NOMO-1 (cell line): ENCODE measurements around the gene PRKACG.
A peak's percentile ranks its signal among the peaks of the same experiment; 100 is the strongest.
"Not testable (repeated sequence)": the region's sequence is repeated elsewhere in the genome, so short reads cannot be mapped to it uniquely, and the experiment has no call there.

ENCODE experiments used
- DNase-seq, 2 experiments: peaks; one replicate each; lab custom pipeline; 2025; ENCODE audit not compliant: unreplicated experiment in 2 of 2; lab: John Stamatoyannopoulos, UW

PRKACG gene

GRCh38 chr9:69014013-69014412, at the start of gene PRKACG:
Gene PRKACG (minus strand): TSS chr9:69014113. CDS start chr9:69014092, 21 bp downstream.
- DNase-seq: no peak

GRCh38 chr9:69062195-69062594, 48.3 kb upstream of the PRKACG start:
- no peak for DNase-seq

- no peak for DNase-seq
Observed at GRCh38 chr9:69060766-69061165, 46.9 kb upstream of the PRKACG start.

GRCh38 chr9:69058101-69058500, 44.2 kb upstream of the PRKACG start:
- DNase-seq: no peak

GRCh38 chr9:69056191-69056815, 42.4 kb upstream of the PRKACG start:
- DNase-seq: no peak

- no peak for DNase-seq
Observed at GRCh38 chr9:69054989-69055388, 41.1 kb upstream of the PRKACG start.

GRCh38 chr9:69050936-69051335, 37.0 kb upstream of the PRKACG start:
- not testable (repeated sequence) for DNase-seq

GRCh38 chr9:69049094-69049493, 35.2 kb upstream of the PRKACG start:
- no peak for DNase-seq

- no peak for DNase-seq
Observed at GRCh38 chr9:69047371-69047770, 33.5 kb upstream of the PRKACG start.

- no peak for DNase-seq
Observed at GRCh38 chr9:69046723-69047122, 32.8 kb upstream of the PRKACG start.

GRCh38 chr9:69045821-69046220, 31.9 kb upstream of the PRKACG start:
- no peak for DNase-seq

- no peak for DNase-seq
Observed at GRCh38 chr9:69044240-69045219, 30.6 kb upstream of the PRKACG start.

GRCh38 chr9:69040646-69041045, 26.7 kb upstream of the PRKACG start:
- DNase-seq: no peak

GRCh38 chr9:69036799-69037198, 22.9 kb upstream of the PRKACG start:
- no peak for DNase-seq

- no peak for DNase-seq
Observed at GRCh38 chr9:69036309-69036708, 22.4 kb upstream of the PRKACG start.

- peak; percentile 28 to 36 for DNase-seq
Observed at GRCh38 chr9:69035438-69036308, 21.8 kb upstream of the PRKACG start, which contains the start of gene FXN. Gene FXN (plus strand): TSS chr9:69035752. CDS start chr9:69035783, 31 bp downstream.

- no peak for DNase-seq
Observed at GRCh38 chr9:69034071-69034470, 20.2 kb upstream of the PRKACG start.

GRCh38 chr9:69030851-69031645, 17.1 kb upstream of the PRKACG start:
- no peak for DNase-seq

- DNase-seq: no peak
Observed at GRCh38 chr9:69029535-69029934, 15.6 kb upstream of the PRKACG start.

- no peak for DNase-seq
Observed at GRCh38 chr9:69028754-69029153, 14.8 kb upstream of the PRKACG start.
